HuH-7 (cell line): ENCODE measurements around the gene PABPC1L2B.
"Not testable (repeated sequence)": the region's sequence is repeated elsewhere in the genome, so short reads cannot be mapped to it uniquely, and the experiment has no call there.

ENCODE experiments used
- DNase-seq: peaks from one replicate; pipeline ENCODE4 v3.0.0; 2011; ENCODE audit warnings: low spot score

PABPC1L2B gene

GRCh38 chrX:73002733-73003132, at the start of gene PABPC1L2B:
Gene PABPC1L2B (plus strand): TSS chrX:73002939. CDS start chrX:73003643, 704 bp downstream.
- DNase-seq = not testable (repeated sequence)

- not testable (repeated sequence) for DNase-seq
Measured at GRCh38 chrX:72959971-72960370, 42.8 kb upstream of the PABPC1L2B start.

GRCh38 chrX:72971859-72972258, 30.9 kb upstream of the PABPC1L2B start:
- not testable (repeated sequence) for DNase-seq

- not testable (repeated sequence) for DNase-seq
Measured at GRCh38 chrX:72974885-72975284, 27.9 kb upstream of the PABPC1L2B start.

GRCh38 chrX:72980894-72981469, 21.8 kb upstream of the PABPC1L2B start:
- DNase-seq = not testable (repeated sequence)

GRCh38 chrX:73004032-73004431, 1.3 kb downstream of the PABPC1L2B start:
- DNase-seq = not testable (repeated sequence)

- no peak for DNase-seq
Measured at GRCh38 chrX:73021361-73022092, 18.8 kb downstream of the PABPC1L2B start.

- DNase-seq = not testable (repeated sequence)
Measured at GRCh38 chrX:73022093-73022445, 19.3 kb downstream of the PABPC1L2B start.

- DNase-seq = no peak
Measured at GRCh38 chrX:73028876-73029275, 26.1 kb downstream of the PABPC1L2B start.
